COLO829 (cell line): ENCODE data around the gene INSIG1.

Experiments
- DNase-seq: peaks from one replicate; pipeline ENCODE4 v3.0.0; 2012; ENCODE audit warnings: low spot score

INSIG1 gene

GRCh38 chr7:155285423-155285822 lies 12.3 kb upstream of the INSIG1 start:
- DNase-seq = no peak

GRCh38 chr7:155285833-155286232 lies 11.8 kb upstream of the INSIG1 start:
- no peak for DNase-seq

DNA sequence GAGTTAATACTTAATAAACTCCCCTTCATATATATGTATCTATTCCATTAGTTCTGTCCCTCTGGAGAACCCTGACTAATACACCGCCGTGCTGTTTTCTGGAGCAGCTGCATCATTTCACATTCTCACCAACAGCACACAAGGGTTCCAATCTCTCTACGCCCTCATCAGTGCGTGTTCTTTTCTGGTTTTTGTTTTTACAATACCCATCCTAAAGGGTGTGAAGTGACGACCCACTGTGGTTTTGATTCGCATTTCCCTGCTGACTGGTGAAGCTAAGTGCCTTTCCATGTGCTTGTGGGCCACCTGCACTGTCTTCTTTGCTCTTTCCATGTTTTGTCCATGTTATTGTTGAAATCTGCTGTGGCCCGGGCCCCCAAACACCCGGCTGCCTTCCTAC lies 11.0 kb upstream of the INSIG1 start:
- no peak for DNase-seq

DNA sequence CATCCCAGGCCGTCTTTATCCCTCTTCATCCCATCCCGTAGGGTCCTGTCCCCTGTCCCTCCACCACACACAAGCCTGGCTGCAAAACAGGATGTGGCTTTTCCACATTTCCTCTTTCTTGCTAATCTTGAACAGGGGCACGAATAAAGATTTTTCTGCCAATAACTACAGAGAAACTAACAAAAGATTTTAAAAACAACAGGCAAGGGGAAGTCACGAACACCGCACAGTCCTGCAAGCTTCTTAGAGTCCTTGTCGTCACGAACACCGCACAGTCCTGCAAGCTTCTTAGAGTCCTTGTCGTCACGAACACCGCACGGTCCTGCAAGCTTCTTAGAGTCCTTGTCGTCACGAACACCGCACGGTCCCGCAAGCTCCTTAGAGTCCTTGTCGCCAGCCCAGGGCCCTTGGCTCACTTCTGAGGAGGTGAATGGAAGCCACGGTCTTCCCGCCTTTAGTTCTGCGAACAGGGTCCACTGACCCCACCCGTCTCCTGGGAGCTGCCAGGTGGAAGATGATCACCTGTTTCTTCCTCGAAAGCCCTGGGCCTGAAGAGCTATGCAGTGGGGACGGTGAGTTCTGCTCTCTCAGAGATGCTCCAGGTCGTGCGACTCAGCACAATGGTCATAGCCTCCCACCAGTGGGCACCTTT lies 10.3 kb upstream of the INSIG1 start:
- DNase-seq = no peak

DNA sequence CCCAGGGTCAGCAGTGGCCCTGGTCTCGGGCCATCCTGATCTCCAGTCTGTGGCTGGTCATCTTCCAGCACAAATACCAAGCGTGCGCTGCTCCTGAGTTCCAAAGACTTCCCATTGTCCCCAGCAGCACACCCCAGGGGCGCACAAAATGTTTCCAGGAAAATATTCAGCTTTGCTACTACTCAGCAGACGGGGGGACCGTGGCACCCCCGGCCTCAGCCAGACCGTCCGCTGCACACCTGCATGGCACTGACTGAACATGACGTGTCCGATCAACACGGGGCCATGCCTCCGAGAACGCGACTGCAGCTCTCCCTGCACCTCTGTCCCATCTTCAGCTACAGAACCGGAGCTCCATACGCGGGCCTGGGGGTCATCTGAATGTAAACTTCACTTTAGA lies 9.6 kb upstream of the INSIG1 start:
- no peak for DNase-seq

DNA sequence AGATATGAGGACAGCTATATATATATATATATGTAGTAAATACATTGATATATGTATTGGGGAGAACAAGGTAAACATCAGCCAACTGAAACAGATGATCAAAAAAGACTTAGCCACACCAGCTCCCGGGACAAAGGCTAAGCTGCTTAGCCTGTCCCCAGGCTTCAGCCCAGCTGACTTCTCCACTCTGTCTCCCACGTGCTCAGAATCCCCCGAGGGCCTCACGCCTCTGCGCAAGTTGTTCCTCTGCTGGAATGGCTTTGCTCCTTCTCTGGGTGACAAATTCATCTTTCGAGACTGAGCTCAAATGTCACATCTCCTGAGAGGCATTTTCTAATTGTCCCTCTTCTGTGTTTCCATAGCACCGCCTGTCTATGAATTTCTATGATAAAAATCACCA lies 8.6 kb upstream of the INSIG1 start:
- no peak for DNase-seq

DNA sequence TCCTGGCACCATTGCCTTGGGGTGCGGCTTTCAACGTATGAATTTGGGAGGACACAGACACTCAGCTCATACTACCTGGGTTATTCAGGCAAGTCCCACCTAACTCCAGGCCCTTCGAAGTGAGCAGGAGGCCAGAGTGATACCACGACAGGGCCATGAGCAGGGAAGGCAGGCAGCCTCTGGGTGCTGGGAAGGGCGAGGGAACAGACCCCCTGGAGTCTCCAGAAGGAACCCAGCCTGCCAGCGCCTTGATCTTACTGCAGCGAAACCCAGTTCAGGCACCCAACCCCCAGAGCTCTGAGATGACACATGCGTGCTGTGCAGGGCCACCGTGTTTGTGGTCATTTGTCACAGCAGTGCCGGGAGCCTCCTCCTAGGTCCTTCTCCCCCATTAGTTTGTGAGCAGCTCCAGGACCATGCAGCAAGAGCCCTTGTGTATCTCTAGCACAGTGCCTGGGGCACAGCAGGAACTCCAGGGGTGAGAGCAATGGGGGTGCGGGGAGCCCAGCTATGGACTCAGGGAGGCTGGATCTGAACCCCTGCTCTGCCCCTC lies 7.7 kb upstream of the INSIG1 start:
- no peak for DNase-seq

DNA sequence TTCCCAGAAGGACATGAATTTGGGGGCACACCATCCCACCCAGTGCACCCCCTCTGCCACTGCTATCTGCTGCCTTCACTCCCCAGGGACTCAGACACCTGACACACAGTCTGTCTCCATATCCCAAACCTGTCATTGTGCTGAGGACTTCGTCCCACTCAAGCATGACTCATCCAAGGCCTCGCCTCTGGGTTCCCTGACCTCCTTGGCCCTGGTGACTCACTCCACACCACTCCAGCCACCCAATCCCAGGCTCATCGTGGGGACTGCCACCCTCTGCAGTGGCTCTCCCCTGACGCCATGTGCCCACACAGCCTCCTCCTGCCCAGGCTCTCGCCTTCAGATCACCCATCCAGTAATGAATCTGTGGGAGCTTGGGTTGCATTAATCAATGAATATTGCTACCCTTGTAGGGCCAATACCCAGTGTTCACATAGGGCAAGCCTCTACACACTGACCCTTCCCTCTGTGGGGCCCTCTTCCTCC lies 6.6 kb upstream of the INSIG1 start:
- DNase-seq = peak; percentile 28

GRCh38 chr7:155291729-155292128 lies 5.9 kb upstream of the INSIG1 start:
- DNase-seq = no peak

DNA sequence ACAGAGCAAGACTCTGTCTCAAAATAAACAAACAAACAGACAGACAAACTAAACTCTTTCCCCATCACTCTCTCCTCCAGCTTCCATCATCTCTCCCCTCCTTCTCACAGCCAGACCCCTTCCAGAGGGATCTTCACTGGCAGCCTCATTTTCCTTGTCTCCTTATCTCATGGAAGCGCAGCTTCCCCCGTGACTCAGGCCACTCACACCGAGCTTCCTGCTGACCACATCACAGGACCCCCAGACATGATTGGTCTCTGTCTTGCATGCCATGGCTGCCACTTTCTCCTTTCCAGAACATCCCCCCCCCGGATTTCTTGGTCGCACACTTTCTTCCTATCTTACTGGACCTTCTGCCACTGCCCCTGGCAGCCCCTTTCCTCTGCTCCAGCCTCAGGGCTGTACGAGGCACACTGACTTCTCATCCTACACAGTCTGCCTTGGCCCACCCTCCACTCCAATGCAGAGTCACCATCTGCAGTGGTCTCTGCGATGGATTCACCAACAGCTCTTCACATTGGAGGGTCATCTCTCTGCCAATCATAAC lies 4.9 kb upstream of the INSIG1 start:
- no peak for DNase-seq

DNA sequence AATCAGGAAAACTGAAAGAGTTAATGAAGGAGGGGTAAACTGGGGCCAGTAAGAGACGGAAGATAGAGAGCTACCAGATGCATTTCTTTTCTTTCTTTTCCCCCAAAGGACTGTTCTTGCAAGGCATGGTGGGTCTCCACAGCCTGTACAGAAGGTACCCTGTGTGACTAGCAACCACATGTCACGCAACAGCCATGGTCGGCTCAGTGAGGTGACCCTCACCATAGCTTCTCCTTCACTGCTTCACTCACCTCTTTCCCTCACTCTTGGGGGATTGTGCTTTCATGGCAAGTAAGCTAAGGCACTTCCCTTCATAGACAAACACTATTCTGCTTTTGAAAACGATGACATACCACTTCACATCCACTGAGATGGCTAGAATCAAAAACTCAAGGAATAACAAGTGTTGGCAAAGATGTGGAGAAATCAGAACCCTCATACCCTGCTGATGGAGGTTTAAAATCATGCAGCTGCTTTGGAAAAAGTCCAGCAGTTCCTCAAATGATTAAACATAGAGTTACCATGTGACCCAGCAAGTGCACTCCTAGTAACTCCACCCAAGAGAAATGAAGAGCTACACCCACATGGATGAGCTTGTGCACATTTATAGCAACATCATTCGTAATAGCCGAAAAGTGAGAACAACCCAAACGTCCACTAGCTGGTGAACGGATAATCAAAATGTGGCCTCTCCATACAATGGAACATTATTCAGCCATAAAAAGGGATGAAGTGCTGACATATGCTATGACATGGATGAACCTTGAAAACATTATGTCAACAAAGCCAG lies 3.8 kb upstream of the INSIG1 start:
- DNase-seq = no peak

DNA sequence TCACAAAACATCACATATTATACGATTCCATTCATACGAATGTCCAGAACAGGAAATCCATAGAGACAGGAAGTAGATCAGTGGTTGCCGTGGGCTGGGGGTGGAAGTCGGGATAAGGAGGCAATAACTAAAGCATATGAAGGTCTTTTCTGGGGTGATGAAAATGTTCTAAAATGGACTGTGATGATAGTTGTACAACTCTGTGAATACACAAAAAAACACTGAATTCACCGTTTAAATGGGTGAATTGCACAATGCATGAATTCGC lies 3.2 kb upstream of the INSIG1 start:
- DNase-seq = no peak

DNA sequence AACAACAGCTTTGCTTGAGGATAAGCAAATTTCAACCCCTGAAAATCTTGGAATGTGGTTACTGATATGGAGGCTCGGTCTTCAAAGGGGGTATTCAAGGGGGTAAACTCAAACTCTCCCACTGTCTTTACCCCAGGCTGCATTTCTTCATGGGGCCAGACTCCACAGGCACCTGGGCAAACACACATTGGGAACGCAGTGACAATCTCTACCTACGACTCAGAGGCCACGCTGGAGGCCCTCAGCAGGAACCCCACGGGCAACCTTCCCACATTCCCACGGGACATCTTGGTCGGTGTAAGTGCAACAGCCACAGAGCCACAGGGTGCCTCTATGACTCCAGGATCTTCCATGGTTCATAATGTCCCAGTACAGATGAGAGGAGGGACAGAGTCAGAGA lies 2.2 kb upstream of the INSIG1 start:
- DNase-seq = no peak

- DNase-seq = no peak
Measured at GRCh38 chr7:155296006-155296787, 1.5 kb upstream of the INSIG1 start.

GRCh38 chr7:155296788-155297516 lies 726 bp upstream of the INSIG1 start:
- peak; percentile 24 for DNase-seq

DNA sequence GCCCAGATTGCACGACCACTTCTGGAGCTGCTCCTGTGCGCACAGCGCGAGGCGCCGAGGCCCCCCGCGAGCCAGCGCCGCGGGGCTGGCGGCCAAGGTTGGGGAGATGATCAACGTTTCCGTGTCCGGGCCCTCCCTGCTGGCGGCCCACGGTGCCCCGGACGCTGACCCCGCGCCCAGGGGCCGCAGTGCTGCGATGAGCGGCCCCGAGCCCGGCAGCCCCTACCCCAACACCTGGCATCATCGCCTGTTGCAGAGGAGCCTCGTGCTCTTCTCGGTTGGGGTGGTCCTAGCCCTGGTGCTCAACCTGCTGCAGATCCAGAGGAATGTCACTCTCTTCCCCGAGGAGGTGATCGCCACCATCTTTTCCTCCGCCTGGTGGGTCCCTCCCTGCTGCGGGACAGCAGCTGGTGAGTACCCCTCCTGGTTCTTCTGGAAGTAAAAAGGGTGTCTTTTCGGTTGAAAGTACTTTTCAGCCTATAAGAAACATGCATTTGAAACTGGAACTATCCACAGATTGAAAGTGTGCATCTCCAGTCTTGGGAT lies 683 bp downstream of the INSIG1 start:
- DNase-seq = no peak

DNA sequence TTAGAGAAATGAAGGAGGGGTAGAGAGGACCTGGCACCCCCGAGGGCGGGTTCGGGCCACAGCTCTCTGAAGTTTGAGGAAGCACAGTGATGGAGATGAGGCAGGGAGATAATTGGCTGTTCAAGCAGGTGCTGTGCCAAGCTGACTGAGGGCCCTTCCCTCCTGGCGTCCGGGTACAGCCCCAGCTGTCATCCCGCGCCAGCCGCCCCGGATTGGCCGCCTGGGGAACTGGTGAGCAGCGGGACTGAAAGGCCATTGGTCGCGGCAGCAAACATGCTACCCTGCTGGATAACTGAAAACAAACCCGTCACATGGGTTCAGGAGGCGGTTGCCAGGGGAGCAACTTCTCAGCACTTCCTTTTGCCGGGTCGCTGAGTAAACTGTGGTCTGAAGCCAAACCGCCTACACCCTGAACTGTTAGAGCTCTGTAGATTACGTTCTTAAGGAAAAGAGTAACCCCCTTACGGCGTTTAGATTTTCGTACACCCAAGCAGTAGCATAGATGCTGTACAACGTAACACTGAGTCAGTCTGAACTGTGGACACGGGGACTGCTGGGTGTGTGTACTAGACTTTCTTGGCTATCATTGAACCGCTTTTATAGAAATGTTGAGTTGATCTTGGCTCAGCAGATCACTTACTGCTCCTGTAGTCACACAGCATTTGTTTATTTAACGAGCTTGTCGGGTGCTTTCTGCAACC lies 1.3 kb downstream of the INSIG1 start:
- peak; percentile 78 for DNase-seq

- no peak for DNase-seq
Measured at GRCh38 chr7:155299535-155300202, 2.0 kb downstream of the INSIG1 start.

DNA sequence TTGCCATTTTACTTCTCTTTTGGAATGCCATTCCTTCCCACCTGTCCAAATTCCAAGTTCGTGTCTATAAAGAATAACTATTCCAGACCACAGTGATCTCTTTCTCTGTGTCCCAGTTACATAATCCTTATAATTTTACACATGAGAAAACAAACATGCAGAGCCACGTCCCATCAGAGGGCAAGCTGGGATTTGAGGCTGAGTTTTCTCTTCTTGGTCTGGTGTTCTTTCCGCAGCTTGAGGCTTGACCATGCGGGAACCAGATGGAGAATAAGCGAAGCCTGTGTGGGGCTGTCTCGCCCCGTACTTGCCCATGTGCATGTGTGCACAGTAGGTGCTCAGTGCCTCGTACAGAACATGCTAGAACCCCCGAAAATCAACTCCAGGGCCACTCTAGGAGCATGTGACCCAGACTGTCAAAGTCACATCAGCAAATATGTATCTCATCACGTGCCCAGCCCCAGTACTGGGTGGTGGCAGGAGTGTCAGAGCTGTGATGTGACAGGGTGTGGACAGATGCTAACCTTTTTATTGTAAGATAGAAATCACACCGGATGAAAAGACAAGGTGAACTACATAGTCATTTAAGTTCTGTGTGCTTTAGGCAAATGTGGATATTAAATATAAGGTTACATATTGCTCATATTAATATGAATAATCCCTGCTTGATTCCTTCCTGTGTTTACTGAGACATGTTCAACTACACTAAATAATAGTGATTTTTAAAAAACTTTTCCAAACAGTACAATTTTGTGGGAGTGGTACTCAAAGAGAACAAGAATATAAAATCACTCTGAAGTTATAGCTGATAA lies 3.2 kb downstream of the INSIG1 start:
- DNase-seq = no peak
